HUDEP-2 (cell line): Measurements from ENCODE around the gene PAK5.

Experiments
- DNase-seq, 76 experiments: peaks; one replicate each; lab custom pipeline; 2025; ENCODE audit not compliant: unreplicated experiment in 76 of 76; lab: John Stamatoyannopoulos, UW

PAK5 gene

DNA sequence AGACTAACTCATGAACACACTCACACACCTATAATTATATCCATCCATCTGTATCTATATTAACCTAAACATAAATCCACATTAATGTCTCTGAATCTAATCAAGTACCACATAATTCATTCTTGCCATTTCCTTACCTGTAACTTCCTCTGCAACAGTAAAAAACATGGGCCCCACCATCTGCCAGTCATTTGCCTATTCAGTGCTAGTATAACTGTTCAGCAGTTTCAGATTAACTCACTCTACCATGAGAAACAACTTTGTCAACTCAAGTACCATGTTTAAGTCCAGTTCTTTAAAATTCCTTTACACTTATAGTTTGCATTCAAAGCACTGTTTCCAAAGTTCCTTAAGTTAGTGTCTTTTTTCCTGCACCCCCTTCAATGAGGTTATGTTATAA, 255.7 kb downstream of the PAK5 start:
- no peak for DNase-seq

DNA sequence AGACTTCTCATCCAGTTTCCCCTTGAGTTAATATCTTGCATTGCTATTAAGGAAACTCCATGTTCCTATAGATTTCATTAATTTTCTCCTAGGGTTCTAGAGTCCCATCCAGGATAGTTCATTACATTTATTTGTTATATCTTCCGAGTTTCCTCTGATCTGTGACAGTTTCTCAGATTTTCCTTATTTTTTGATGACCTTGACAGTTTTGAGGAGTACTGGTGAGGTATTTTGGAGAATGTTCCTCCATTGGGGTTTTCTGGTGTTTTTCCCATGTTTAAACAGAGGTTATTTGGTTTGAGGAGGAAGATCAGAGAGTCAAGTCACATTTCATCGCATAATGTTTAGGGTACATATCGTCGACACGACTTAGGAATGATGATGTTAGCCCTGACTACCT, 256.7 kb downstream of the PAK5 start:
- DNase-seq: no peak

DNA sequence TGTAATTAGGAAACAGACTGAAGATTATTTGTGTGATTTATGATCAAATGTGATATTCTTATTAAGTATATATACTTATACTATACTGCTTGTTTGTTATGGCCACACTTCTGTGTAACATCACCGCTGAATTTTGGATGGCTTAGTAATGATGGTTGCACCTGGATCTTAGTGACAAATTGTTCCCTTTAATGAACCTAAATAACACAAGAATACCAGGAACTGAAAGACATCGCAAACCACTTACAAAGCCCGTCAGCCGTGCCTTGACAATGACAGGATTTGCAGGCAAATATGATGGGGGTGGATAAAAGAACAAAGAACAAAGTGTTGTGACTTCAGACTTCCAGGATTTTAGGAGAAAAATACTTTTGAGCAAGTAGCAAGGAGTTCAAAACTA, 257.4 kb downstream of the PAK5 start:
- DNase-seq: no peak

DNA sequence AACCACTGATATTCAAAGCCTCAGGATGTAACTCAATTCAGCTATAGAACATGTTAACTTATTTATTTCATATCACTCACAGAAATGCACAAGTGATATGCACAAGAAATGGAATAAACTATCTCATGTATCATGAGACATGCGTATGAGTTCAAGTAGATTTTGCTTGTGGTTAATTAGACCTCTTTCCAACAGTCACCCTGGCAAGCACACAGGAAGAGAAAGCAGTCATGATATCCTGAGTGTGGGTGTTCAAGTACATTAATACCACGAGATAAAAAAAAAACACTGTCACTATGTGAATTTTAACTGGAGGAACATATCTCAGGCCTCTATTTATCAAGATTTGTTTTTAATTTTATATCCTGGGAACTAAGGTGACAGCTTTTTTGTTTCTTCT, 260.3 kb downstream of the PAK5 start:
- no peak for DNase-seq

DNA sequence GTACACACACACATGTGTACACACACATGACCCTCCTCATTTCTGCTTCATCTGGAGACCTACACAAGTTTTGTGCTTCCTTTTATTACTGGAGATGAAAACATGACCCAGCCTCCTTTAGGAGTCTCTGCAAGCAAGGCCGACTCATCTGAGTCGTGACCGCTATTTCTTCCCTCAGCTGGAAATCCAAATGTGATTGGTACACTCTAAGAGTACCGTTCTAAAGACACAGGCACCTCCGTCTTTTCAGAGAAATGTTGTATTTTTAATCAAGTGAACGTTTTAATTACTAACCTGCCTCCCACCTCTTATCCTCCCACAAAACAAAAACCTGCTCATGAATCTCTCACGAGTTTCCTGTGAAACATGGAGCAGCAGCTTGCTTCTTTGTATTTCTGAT, 261.5 kb downstream of the PAK5 start:
- no peak for DNase-seq

DNA sequence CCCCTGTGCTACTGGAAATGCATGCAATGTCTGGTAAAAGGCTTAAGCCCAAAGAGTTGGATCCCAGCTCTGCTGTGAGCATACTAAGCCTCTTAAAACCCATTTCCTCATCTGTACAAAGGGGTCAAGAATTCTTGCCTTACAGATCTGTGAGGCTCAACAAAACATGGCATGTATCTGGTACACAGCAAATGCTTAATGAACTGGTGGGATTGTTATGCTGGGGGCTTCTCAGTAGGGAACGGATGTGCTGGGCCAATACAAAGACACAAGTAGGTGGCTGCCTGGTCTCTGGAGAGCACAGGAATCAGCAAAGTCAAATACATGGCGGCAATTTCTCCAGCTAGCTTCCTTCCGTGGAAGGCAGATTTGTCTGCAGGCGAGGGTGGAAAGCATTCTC, 262.2 kb downstream of the PAK5 start:
- no peak for DNase-seq

DNA sequence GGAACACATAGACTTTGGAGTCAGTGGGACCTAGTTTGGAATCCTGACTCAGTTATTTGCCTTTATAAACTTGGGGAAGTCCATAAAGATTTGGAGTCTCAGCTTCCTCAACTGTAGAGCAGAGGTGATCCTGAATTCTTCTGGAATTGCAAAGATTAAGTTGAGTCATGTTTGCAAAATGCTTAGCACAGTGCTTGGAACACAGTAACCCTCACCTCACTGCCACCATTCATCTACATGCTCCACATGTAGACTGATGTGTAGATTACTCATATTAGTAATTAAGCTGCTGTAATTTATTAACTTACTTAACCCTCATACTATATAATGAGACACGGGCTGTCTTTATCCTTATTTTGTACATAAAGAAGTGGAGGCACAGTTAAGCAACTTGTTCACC, 263.0 kb downstream of the PAK5 start:
- no peak for DNase-seq

DNA sequence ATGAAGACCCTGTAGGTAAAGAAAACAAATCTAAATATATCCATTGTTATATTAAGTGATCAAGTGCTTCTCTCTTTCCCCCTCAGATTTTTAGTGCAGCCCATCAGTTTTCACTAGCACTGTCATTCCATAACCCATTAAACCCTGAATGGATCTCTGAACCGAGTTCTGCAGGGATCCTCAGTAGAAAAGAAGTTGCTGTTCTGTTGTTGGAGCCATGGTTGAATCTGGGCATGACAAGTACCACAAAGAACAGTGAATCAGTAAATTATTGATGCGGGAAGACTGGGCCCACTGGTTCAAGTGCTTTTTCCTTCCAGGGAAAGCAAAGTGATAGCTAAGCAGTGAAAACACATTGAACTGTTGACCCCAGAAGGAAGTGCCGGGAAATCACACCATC, 264.1 kb downstream of the PAK5 start:
- no peak for DNase-seq

DNA sequence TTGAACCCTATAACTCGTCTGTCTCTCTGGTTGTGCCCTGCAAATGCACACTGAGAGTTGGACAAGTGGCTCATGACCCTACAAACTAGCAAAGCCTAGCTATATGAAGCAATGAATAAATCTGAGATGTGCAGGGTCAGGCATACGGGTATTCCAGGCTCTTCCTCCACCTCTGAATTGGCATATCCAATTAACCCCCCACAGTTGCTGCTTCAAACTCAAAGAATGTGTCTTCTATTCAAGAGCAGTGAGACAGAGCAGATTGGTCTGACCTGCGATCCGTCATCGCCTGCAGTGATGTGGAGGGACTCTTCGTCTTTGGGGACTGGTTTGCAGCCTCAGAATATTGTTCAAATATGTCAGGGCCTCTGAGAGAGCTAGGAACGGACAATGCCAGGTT, 264.7 kb downstream of the PAK5 start:
- DNase-seq: no peak

DNA sequence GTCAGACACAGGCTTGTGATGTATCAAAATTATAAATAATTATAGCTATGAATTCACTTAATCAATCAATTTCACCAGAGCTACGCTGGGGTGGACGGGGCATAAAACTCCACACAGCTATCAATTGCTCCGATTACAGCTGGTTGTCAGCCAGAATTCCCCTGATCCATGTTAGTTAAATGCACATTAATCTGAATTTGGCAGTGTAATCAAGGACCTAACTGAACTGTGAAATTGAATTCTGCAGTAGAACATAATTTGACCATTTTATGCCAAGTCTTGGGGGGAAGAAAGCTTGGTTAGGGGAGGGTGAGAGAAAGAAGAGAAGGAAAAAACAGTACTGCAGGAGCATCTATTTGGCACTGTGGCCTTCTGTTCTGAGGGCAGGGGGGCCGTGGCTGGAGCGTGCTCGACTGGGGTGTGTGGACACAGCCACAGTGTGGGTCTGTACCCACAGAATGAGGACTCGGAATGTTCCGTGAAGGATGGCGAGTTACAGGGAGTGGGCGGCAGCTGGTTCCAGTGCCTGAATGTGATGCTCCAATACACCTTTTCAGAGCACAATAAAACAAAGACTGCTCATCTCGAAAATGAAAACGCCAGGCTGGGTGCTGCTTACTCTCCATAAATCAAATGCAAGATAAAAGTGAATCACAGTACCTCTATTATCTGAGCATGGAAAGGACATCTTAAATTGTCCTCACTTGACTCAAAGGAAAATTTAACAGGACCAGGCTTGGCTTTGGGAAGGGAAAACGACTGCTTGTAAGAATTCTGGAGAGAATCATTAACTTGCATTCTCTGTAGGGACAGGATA, 265.3 kb downstream of the PAK5 start:
- DNase-seq: no peak

DNA sequence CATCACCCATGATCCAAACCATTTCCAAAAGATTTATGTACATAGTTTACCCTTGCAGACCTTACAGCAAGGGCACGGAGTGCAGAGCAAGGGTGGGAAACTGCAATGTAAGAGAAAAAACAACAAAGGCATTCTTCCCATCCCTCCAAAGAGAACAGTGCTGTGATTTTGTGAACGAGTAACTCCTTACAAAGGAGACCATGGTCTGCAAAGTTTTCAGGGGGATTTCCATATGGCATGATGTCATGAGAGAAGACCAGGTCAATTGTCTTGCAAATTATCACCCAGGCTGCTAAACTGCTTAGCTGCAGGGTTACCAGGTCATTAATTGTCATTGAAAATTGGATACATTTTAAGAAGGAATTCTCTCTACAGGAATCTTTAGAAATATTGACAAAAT, 266.2 kb downstream of the PAK5 start:
- no peak for DNase-seq

DNA sequence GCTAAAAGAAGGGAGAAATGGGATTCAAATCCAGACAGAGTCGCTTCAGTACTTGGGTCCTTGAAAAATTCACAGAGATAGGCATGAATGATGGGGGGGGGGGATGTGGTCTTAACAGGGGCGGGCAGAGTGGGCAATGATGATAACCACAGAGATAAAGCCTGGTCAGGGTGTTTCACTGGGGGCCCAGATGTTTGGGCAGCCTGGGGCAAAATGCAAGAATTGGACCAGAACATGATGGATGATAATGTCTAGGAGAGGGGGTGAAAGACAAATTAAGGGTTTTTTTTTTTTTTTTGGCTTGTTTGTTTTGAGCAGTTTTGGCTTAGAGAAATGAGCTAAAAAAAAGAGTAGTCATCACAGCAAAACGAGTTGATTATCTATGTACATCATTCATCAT, 267.1 kb downstream of the PAK5 start:
- DNase-seq: no peak

DNA sequence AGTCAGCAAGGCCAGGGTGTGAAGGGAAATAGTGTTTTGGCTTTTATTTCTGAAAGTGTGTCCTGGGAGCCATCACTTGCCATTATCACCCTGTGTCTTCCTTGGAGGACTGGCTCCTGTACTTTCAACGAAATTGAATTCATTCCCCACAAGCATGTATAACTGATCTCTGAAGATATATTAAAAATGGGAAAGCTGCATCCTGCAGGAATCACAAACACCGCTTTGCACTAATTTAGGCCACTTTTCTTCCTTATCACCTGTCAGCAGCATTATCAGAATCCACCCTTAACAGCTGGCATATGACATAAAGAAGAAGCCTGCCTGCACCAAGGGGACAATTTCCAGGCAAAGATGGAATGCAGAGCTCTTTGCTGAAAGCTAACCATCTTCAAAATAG, 268.3 kb downstream of the PAK5 start:
- DNase-seq: no peak

DNA sequence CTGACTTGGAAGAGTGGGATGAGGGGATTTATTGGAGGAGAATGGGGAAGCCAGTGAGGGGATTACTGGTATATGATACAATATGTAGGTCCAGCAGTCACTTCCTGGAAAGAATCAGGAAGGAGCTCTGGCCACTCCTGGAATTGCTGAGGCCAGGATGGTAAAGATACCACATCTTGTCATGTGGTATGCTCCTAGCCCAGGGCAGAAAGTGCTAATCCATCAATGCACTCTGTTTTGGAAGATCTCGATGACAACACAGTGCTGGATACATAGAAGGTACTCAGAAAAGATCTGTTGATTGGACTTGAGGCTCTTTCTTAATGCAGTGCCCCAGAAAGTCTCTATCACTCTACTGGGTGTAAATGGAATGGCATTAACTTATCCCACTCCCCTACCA, 271.9 kb downstream of the PAK5 start:
- DNase-seq: no peak

DNA sequence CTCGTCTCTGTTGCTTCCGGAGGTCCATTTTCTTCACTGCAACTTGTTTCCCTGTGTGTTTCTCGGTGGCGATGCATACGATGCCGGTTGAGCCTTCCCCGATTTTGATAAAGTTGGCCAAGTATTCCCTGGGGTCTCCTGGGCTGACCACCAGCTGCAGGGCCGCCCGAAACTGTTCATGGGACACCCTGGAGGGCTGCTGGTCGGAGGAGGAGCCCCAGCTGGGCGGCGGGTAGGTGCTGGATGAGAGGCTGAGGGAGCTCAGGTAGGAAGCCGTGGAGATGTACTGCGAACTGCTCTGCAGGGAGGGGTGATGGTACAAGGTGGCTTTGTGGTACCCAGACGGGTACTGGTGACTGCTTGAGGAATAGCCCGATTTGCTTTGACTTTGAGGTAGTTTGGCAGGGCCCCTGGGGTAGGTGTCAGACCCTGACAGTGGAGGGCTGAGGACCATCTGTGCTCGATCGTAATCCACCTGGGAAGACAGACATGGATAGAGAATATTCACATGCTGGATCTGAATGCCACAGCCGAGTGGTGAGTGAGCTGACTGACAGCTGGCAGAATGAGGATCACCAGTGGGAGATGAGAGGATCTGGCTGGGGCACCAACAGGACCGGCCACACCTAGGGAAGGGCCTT, 272.8 kb downstream of the PAK5 start:
- DNase-seq: no peak

DNA sequence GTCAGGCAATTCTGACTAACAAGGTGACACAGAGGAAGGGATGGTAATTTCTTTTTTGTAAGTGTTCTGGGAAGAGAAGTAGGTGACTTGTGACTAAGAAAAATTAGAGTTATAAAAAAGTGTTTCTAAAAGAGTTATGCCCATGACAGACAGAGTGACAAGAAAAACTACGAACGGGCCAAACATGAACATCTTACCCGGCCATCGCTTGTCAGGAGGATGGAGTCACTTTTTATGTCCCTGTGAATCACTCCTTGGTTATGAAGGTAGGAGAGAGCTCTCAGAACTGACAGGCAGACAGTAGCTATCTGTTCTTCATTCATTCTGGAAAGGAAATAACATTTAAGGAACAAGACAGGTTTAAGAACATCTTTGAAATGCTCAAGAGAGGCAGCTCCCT, 281.5 kb downstream of the PAK5 start:
- DNase-seq: no peak

DNA sequence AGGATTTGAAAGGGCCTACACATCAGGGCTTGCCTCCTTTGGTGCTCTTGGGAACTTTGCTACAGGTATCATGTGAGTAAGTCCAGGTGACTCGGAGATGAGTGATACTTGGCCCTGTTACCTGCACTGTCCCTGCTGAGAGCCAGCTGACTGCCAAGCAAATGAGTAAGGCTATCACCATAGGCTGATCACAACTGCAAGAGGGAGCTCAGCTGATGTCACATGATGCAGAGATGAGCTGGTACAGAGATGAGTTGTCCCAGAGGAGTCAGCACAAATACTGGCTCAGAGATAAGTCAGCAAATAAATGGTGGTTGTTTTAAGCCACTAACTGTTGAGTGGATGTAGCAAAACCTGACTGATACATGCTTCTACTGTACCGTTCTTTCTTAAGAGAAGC, 283.1 kb downstream of the PAK5 start:
- DNase-seq: no peak

DNA sequence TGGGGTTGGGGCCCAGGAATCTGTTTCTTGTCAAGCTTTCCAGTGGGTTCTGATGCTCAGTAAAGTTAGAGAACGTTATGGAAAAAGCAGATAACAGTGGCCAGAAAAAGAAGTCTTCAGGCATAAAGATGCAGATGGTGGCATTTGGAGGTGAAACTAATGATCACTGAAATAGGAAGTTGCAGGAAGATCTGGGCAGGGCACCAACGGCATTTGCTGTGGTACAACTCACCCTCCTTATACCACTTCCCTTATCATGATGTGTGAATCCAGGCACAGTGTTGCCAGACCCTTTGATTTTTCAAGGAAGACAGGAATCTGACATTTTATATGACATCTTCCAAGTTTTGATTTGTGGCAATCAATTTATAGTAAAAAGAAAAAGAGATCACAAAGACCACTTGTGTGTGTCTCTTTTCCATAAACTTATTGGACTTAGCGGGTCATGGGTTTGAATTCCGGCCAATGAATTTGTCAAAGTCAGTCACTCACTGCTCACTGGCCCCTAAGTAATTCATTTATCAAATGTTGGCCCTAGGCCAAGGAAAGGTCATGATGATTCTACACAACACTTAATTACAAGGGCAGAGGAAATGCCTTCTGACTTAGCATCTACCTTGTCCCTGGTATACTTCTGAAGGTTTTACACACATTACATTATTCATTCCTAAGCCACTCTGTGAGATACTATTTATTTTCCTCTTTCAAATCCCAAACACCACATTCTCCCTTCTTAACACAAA, 286.9 kb downstream of the PAK5 start:
- no peak for DNase-seq

DNA sequence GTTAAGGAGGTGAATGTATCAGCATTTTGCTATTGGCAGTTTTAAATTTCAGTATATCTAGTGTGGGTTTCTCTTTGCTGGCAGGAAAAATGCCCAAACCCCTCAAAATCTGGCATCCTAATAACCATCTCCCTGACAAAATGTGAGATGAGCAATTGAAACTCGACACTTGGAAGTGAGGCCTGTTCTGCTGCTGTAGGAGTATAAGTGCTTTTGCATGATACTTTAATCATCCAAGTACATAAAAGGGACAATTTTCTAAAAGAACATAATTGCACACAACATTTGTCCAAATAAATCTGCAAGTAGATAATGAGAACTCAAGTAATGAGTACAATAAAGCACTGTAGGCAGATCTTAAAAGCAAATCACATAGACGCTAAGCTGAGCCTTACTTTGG, 288.0 kb downstream of the PAK5 start:
- no peak for DNase-seq

DNA sequence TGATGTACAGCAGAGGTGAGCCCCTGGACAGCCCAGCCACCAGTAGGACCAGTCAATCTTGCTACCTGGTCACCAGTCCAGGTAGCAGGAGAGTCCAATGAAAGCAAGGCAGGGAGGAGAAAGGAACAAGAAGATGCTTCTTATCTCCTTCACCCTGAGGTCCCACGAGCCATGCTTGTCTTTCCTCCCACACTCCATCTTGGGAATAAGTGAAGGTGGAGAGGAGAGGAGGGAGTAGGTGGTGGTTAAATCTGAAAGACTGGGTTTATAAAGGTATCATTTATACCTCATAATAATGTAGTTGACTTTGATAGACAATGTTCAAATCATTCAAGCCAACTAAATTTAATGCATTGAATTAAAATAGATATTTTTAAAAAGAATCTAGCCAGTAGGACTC, 288.6 kb downstream of the PAK5 start:
- DNase-seq: no peak

DNA sequence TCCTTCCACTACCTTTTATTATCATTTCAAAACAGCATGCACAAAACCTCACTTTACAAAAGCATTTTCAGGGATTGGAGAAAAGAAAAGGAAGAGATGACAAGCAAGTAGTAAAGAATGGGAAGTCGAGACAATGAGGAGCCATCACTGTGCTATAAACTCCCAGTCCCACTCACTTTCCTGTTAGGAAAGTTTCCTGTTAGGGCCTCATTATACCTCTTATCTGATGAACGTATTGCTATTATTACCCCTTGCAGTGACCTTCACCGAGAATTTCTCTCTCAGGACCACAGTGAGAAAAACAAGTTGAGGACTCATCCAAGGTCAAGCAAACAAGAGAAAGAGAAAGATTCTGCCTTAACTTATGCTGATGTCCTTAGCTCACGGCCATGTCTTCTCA, 295.7 kb downstream of the PAK5 start:
- no peak for DNase-seq

DNA sequence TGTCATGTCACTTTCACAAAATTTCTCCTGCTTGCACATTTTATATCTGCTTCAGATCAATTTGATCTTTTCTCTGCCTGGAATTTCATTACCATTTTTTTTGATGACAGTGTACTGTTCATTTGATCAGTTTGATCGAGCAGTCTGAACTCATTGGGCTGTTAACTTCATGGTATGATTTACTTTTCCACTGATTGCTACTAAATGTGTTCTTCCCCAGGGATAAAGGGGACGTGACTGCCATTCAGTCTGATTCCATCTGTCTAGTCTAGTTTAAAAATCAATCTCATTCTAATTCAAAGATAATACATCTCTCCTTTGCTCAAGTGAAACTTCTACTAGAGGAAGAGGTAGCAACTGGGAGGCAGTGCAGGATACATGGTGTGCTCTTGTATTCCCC, 303.4 kb downstream of the PAK5 start:
- no peak for DNase-seq
